ENCODE data around the gene F12. TPM values are rescaled to one million over a fixed set of nuclear protein-coding genes. Genes with fewer than 3 reads are reported as not detected.
"Not testable (repeated sequence)": the region's sequence is repeated elsewhere in the genome, so short reads cannot be mapped to it uniquely, and the experiment has no call there.

Gene F12
- total RNA-seq, 2 experiments from 2014 or later: 12.0 to 12.7 TPM

DNA sequence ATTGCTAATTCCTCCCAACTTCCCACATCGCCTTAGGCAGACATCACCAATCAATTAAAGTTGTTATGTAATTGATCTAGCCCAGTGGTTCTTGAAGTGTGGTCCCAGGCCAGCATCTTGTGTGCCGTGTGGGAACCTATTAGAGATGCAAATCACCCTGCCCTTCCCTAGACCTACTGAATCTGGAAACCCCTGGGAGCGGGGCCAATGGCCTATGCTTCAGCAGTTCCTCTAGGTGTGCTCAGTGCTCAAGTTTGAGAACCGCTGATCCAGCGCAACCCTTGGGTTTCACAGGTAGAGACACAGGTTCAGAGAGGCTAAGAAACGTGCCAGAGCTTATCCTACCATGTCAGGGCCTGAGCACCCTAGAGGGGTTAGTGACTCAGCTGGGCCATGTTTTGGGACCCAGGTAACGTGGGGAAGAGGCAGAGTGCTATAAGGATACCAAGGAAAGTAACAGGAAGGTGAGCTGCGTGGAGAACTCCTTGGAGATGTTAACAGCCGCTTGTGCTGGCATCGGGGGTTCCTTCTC is 20.8 kb downstream of the F12 start:
- POLR2A ChIA-PET: interaction anchor here (0.5 to 2.5 kb wide), 14 partner anchors 10 to 85 kb away, joined by 3 to 21 read pairs (median 5); partner anchors contain the start of genes LMAN2, PRELID1 and RAB24
- CTCF ChIA-PET: interaction anchor here (1.1 to 13.7 kb wide), 12 partner anchors 9 to 109 kb away, joined by 3 to 203 read pairs (median 22); partner anchors contain the start of genes GRK6, PDLIM7, PFN3 and PRR7

- CTCF ChIA-PET: interaction anchor here (1.8 to 13.7 kb wide), 4 partner anchors 16 to 114 kb away, joined by 4 to 203 read pairs (median 127); partner anchors contain the start of genes PFN3 and PRR7
- POLR2A ChIA-PET: no interaction called here
Measured at GRCh38 chr5:177387405-177387804, 22.0 kb downstream of the F12 start.

DNA sequence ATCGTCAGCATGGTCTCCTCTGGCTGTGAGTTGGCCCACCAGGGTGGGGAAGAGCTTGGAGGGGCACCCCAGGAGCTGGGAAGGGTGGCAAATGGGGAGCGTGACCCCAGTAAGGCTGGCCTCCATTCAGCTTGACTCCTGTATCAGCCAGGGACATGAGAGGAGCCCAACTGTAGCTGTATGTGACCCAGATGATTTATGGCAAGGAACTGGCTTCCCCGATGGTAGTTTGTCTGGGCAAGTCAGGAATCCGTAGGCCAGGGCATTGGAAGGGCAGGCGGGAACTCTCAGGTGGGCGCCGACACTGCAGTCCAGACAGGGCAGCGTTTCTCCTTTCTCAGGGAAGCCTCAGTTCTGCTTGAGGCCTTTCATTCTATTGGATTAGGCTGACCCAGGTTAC is 22.8 kb downstream of the F12 start:
- CTCF ChIA-PET: interaction anchor here (1.8 to 13.7 kb wide), 4 partner anchors 15 to 115 kb away, joined by 4 to 203 read pairs (median 127); partner anchors contain the start of genes PFN3 and PRR7
- POLR2A ChIA-PET: interaction anchor here (0.6 kb wide), 1 partner anchor 107 kb away, joined by 3 read pairs; no protein-coding TSS in a partner anchor

DNA sequence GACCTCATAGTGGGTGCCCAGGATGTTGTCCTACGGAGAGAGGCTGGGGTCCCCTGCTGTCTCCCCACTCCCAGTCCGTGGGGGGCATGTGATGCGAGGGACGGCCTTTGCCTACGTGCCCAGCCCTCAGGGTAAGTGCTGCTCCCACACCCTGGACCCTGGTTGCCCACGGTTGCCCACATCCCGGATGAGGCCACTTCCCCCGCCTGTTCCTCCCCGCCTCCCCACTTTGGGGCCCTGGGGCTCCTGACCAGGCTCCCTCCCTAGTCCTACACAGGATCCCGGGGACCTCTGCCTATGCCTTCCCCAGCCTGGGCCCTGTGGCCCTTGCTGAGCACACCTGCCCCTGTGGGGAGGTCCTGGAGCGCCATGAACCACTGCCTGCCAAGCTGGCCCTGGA is 23.6 kb downstream of the F12 start:
- POLR2A ChIA-PET: no interaction called here

GRCh38 chr5:177384134-177384533 is 25.2 kb downstream of the F12 start, which contains the start of gene SLC34A1:
Gene SLC34A1, plus strand, starts transcription at chr5:177384434. Its CDS starts 1,308 bp downstream, at chr5:177385742.
- POLR2A ChIA-PET: no interaction called here
- CTCF ChIA-PET: interaction anchor here (0.8 to 13.7 kb wide), 5 partner anchors 13 to 92 kb away, joined by 3 to 132 read pairs (median 3); no protein-coding TSS in a partner anchor

More for the DNA sequence above, 23.6 kb downstream of the F12 start:
- CTCF ChIA-PET: interaction anchor here (0.6 to 13.7 kb wide), 5 partner anchors 14 to 116 kb away, joined by 3 to 203 read pairs (median 122); partner anchors contain the start of genes PFN3 and PRR7

- ChIA-PET CTCF (interaction anchor here (1.0 to 13.7 kb wide), 5 partner anchors 12 to 72 kb away, joined by 3 to 132 read pairs (median 3); partner anchors contain the start of gene RGS14), POLR2A (interaction anchor here (0.6 kb wide), 1 partner anchor 10 kb away, joined by 5 read pairs; no protein-coding TSS in a partner anchor)
Measured at GRCh38 chr5:177383181-177383580, 26.2 kb downstream of the F12 start.

DNA sequence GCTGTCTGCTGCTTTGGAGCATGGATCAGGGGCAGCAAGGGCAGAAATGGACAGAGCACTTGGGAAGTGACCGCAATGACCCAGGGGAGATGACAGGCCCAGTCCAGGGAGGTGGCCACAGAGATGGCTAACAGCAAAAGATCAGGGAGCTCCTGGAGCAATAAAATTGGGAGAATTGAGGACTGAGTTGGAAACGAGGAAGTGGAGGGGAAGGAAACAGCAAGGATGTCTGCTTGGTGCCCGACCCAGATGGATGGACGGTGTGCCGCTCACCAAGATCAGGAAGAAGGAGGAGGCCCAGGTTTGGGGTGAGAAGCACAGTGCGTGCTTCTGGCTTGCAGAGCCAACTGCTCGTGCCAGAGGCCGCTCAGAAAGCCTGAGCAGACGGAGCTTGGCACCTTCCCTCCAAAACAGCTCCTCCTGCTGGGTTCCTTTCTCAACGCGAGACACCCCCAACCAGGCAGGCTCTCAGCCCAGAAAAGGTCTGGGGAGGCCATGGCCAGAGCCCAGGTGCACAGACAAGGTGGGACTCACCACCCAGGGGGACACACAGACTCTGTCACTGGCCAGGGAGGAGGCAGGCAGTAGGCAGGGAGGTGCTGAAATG is 26.8 kb downstream of the F12 start:
- ChIA-PET CTCF (interaction anchor here (1.0 to 13.7 kb wide), 4 partner anchors 11 to 26 kb away, joined by 3 to 132 read pairs (median 4); partner anchors contain the start of gene RGS14), POLR2A (interaction anchor here (0.6 kb wide), 1 partner anchor 9 kb away, joined by 5 read pairs; no protein-coding TSS in a partner anchor)

DNA sequence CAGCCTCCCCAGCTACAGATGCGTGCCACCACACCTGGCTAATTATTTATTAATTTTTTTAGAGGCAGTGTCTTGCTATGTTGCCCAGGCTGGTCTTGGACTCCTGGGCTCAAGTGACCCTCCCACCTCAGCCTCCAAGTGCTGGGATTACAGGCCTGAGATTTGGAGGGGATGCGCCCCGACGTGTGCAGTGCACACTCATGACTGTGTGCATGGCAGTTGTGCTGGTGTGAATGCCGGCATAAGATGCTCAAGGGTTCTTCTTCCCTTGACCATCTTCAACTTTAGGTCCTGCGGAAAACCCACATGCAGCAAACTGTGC is 28.6 kb downstream of the F12 start:
- POLR2A ChIA-PET: no interaction called here

DNA sequence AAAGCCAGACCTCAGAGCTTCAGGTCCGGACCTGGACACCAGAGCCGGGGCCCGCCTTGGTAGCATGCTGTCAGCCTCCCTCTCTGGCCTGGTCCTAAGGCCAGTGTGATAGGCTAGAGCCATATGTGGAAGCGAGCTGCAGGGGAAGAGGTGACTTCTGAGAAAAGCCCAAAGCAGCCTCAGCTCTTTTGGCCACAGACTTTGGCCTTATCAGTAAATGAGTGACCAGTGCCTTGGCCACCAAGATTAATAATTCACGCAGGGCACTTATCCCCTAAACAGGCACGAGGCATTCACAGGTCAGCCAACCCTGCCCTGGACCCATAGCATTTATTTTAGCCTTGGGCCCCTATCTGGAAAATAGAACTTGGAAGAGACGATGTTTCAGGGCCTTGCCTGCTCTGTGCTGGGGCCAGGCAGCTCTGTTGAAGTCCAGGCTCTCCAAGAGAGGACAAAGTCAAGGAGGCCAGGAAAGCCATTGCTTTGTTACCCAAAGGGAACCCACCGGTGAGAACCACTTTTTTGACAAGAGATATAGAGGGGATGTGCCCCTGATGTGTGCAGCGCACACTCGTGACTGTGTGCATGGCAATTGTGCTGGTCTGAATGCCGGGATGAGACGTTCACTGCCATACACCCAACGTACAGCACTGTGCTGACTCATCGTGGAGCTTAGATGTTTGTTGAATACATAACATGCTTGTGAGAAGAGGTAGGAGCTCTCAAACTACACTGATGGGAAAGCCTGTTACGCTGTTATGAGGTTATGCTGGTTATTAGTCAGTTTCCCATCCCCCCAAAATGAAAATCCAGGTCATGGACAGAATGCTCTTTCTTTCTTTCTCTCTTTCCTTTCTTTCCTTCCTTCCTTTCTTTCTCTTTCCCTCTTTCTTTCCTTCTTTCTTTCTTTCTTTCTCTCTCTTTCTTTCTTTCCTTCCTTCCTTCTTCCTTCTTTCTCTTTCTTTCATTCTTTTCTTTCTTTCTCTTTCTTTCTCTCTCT is 30.2 kb downstream of the F12 start:
- ChIA-PET POLR2A (interaction anchor here (0.7 to 2.1 kb wide), 5 partner anchors 10 to 101 kb away, joined by 3 to 9 read pairs (median 3); partner anchors contain the start of gene GRK6), CTCF (interaction anchor here (0.8 to 4.5 kb wide), 11 partner anchors 9 to 93 kb away, joined by 3 to 36 read pairs (median 4); partner anchors contain the start of gene RGS14)

More for the DNA sequence above, 28.6 kb downstream of the F12 start:
- CTCF ChIA-PET: interaction anchor here (4.5 kb wide), 1 partner anchor 9 kb away, joined by 36 read pairs; no protein-coding TSS in a partner anchor

DNA sequence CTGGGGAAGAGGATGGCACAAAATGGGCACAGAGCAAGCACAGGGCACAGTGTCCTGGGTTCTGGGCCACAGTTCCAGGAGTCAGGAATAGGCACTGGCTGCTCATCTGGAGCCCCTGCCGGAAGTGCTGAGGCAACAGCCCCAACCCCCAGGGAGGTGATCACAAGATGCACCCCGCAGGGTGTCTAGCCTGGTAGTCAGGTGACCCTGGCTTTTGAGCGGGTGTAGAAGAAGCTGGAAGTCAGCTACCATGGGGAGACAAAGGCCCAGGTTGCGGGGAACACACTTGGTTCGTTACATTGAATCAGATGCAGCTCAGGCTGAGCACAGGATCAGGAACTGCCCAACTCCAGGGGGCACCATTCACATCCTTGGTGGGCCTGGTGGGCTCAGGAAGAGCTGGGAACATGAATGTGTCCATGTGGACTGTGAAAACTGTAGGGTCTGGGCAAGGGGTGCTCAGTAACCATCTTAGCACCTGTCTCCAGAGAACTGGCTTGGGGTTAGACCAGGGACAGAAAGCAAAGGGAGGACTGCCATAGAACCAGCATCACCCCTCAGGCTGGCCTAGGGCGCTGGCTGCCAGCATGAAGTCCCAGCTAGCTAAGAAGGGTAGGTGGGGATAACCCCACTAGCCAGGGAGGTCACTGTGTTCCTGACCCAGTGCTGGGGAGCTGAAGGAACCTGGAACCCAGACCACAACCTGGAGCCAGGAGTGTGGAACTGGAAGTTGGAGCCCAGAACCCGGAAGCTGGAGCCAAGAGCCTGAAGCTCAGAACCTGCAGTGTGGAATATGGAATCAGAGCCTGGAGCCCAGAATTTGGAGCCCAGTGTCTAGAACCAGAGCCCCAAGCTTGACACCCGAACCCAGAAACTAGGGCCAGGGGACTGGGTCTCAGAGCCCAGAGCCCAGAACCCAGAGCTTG is 31.2 kb downstream of the F12 start:
- ChIA-PET POLR2A (interaction anchor here (0.7 to 2.1 kb wide), 4 partner anchors 11 to 102 kb away, joined by 3 to 9 read pairs (median 3); partner anchors contain the start of gene GRK6), CTCF (interaction anchor here (0.6 to 4.5 kb wide), 9 partner anchors 8 to 109 kb away, joined by 3 to 36 read pairs (median 5); partner anchors contain the start of gene RGS14)

DNA sequence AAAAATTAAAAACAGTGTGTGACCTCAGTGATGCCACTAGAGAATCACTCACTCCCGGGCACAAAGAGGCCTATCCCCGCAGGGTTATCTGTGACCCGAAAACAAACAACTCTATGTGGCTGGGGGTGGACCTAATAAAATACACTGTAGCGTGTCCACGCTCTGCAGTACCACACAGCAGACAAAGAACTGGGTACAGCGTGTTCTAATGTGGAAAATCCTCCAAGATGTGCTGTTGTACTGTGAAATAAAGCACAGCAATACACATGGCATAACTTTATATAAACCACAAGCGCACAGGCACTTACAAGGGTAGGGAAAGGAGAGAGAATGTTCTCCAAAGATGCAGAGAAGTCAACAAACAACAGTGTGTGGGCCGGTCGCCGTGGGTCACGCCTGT is 33.3 kb downstream of the F12 start:
- POLR2A ChIA-PET: no interaction called here
- CTCF ChIA-PET: interaction anchor here (11.9 kb wide), 1 partner anchor 12 kb away, joined by 132 read pairs; the partner anchor contains the start of gene SLC34A1

DNA sequence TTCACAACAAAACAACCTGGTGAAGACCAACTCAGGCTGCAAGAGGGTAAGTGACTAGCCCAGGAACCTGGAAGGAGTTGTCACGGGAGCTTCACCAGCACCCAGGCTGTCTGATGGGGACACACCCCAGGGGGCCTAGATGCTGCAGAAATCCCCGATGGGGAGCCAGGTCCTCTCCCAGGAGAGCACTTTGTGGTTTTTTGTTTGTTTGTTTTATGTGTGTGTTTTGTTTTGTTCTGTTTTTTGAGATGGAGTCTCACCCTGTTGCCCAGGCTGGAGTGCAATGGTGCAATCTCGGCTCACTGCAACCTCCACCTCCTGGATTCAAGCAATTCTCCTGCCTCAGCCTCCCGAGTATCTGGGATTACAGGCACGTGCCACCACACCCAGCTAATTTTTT is 33.8 kb downstream of the F12 start:
- POLR2A ChIA-PET: not testable (repeated sequence)
- CTCF ChIA-PET: interaction anchor here (11.9 kb wide), 1 partner anchor 13 kb away, joined by 132 read pairs; the partner anchor contains the start of gene SLC34A1

GRCh38 chr5:177374211-177374610 is 35.2 kb downstream of the F12 start:
- ChIA-PET POLR2A (no interaction called here), CTCF (interaction anchor here (1.2 to 11.9 kb wide), 4 partner anchors 13 to 57 kb away, joined by 3 to 132 read pairs (median 20); partner anchors contain the start of gene SLC34A1)

GRCh38 chr5:177373806-177374205 is 35.6 kb downstream of the F12 start:
- ChIA-PET POLR2A (interaction anchor here (0.7 kb wide), 1 partner anchor 9 kb away, joined by 5 read pairs; no protein-coding TSS in a partner anchor), CTCF (interaction anchor here (0.9 to 11.9 kb wide), 7 partner anchors 10 to 82 kb away, joined by 3 to 132 read pairs (median 7); partner anchors contain the start of gene SLC34A1)

GRCh38 chr5:177372910-177373309 is 36.5 kb downstream of the F12 start:
- ChIA-PET CTCF (interaction anchor here (0.7 to 11.9 kb wide), 9 partner anchors 11 to 83 kb away, joined by 3 to 132 read pairs (median 6); partner anchors contain the start of genes GRK6, LMAN2 and SLC34A1), POLR2A (interaction anchor here (0.7 to 1.5 kb wide), 3 partner anchors 10 to 17 kb away, joined by 4 to 5 read pairs (median 5); no protein-coding TSS in a partner anchor)

DNA sequence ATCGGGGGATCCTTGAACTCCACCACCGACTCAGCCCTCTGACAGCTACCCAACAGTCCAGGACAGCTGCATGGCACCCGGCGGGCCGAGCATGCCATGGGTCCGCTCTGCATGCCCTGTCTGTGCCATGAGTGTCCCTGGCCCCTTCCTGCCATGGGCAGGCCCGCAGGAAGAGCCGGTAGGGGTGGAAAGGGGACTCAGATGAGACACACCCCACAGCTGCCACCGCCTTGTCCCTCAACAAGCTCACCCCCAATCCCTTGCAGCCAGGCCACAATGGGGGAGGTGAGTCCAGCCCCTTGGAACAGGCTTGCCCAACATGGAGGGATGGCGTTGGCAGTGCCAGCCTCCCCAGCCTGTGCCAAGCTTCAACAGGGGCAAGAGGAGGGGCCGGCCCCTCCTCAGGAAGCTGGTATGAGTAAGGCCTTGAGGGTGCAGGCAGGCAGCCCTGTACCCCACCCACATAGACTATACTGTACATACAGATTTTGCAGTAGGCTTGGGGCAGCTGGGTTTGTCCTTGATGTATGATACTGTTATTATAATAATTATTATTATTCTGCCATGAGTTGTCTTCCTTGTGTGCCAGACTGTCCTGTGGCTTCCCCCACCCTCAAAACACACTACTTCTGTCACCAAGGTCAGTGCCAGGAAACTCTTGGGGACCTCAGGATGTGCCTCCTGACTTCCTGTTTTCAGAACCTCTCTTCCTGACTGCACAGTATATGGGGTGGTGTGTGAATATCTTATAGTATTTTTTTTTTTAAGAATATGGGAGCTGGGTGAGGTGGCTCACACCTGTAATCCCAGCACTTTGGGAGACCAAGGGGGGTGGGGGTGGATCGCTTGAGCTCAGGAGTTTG is 37.1 kb downstream of the F12 start:
- CTCF ChIA-PET: interaction anchor here (0.7 to 11.9 kb wide), 9 partner anchors 11 to 83 kb away, joined by 3 to 132 read pairs (median 6); partner anchors contain the start of genes GRK6, LMAN2 and SLC34A1
- POLR2A ChIA-PET: interaction anchor here (0.6 to 1.5 kb wide), 8 partner anchors 11 to 126 kb away, joined by 3 to 5 read pairs (median 4); no protein-coding TSS in a partner anchor
